ENCODE data around the gene IFIT5.

- TF ChIP-seq POLR2A (IDR thresholded peaks at IDR 0.05) = no peak
- no peak for TF ChIP-seq CTCF (IDR thresholded peaks at IDR 0.05)
Measured at GRCh38 chr10:89428877-89429276, 14.5 kb downstream of the IFIT5 start.

Measured in heart left ventricle (tissue), 13 donors.